ENCODE measurements around the gene MAEA.

MAEA gene

DNA sequence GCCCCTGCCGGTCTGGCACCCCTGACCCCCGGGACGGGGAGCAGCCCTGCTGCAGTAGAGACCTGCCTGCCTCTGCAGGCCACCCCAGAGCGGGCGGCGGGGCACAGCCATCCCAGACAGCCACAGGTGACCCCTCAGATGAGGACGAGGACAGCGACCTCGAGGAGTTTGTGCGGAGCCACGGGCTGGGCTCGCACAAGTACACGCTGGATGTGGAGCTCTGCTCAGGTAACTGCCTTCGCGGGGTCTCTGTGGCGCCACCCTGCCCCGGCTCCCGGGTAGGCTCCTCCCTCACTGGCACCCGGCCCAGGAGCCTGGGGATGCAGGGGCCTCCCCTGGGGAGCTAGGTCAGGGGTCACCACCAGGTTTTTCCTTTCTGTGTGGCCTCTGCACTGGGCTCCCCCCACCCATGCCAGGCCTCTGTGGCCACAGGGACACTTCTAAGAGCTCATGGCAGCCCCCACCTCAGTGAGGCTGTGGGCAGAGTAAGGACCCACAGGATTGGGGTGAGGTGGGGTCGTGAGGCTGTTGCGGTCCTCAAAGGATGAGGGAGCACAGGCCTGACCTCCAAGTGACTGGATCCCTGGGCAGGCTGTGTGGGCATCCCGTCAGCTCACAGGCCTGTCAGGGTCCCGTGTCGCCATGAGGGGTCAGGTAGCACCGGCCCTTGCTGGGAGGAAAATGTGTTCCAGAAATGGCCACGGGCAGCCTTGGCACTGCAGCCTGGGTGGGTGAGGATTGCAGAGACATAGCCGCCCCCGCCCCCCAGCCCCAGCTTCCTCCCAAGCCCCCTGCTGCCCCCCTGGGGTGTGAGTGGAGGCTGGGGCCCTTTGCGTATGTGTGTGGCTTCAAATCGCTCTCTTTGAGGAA, 63.7 kb downstream of the MAEA start:
- DNase-seq (ENCODE audit: low read depth) = no peak

DNA sequence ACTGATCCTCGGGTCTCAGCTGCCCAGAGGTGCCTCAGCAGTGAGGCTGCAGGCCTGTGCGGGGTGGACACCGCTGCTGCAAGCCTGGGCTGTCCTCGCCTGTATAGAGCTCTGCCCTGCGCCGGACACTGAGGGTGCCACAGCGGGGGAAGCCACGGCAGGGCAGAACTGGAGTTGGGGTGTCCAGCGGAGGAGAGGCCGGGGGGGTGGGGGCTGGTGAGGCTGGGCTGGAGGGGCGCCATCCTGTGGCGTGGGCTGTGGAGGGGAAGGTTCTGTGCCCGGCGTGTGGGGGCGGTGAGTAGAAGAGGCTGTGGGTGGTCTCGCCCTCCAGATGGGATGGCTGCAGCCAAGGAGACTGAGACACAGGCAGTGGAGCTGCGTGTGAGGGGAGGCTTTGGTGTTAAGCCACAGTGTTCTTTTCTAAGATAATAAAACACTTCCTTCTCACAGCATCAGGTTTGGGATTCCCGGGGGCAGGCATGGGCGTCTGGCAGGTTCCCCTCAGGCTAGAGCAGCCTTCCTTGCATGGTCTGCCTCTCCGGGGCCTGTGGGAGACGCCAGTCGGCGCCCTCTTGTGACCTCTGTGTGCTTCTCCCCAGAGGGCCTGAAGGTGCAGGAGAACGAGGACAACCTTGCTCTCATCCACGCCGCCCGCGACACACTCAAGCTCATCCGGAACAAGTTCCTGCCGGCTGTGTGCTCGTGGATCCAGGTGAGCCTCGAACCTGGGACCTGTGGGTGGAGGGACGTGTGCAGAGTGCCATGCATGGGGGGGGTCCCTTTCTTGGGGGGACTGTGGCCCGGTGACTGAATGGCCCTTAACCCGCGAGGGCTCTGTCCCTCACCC, 64.7 kb downstream of the MAEA start:
- DNase-seq (ENCODE audit: low read depth) = no peak

DNA sequence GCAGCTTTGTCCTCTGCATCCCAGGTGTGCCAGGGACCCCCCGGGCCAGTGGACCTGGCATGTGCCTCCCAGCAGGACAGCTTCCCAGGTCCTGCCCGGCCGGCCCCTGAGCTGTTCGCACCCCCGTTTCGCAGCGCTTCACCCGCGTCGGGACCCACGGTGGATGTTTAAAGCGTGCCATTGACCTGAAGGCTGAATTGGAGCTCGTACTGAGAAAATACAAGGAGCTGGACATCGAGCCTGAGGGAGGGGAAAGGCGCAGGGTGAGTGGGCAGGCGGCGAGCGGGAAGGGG, 65.2 kb downstream of the MAEA start:
- no peak for DNase-seq (ENCODE audit: low read depth)

DNA sequence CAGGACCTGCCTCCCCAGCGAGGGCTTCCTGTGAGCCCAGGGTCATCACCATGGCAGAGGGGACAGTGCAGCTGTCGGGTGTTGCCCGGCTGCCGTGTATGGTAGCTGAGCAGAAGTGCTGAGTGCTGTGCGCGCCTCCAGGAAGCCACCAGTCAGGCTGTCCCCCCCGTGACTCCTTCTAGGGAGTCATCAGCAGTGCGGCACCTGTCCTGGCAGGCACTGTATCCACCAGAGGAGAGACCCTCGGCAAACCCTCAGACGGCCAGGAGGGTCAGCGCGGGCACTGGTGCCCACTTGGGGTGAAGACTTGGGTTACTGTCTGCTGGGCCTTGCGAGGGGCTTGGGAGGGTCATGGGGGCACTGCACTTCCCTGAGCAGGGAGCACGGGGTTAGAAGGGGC, 65.7 kb downstream of the MAEA start:
- no peak for DNase-seq (ENCODE audit: low read depth)

- DNase-seq (ENCODE audit: low read depth) = no peak
These were observed 66.7 kb downstream of the MAEA start for GRCh38 chr4:1356181-1356998.

GRCh38 chr4:1357356-1358248, 67.9 kb downstream of the MAEA start:
- DNase-seq (ENCODE audit: low read depth) = no peak

DNA sequence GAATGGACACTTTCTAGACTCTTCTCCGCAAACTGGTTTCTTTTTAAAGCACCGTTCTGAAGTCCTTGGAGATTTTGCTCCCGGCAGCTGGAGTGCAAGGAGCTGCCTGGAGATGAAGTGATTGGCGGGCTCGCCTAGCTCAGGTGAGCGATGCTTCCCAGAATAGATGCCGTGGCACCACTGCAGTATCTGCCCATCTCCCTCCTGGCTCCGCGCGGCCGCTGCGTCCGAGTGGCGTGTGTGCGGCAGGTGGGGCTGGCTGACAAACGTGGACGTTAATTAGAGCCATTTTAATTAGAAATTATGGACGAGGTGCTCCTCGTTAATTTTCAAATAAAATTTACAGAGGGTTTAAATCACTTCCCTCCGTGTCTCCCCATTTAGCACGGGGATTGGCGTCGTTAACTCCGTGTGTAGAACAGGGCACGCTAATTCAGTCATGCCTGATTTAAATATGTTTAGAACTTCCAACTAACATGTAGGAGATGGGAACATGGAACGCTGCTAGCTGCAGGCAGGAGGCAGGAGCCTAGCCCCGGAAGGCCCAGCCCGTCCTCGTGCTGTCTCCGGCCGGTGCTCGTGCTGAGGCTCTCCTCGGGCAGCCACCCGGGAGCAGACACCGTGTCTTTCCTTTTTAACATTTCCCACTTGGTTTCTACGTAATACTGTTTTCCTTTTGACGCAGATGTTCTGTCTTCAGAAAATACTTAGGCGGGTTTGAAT, 68.9 kb downstream of the MAEA start:
- no peak for DNase-seq (ENCODE audit: low read depth)

- DNase-seq (ENCODE audit: low read depth) = no peak
These were observed 69.4 kb downstream of the MAEA start for GRCh38 chr4:1359144-1359501.

- DNase-seq (ENCODE audit: low read depth) = no peak
These were observed 70.3 kb downstream of the MAEA start for GRCh38 chr4:1359976-1360375.

DNA sequence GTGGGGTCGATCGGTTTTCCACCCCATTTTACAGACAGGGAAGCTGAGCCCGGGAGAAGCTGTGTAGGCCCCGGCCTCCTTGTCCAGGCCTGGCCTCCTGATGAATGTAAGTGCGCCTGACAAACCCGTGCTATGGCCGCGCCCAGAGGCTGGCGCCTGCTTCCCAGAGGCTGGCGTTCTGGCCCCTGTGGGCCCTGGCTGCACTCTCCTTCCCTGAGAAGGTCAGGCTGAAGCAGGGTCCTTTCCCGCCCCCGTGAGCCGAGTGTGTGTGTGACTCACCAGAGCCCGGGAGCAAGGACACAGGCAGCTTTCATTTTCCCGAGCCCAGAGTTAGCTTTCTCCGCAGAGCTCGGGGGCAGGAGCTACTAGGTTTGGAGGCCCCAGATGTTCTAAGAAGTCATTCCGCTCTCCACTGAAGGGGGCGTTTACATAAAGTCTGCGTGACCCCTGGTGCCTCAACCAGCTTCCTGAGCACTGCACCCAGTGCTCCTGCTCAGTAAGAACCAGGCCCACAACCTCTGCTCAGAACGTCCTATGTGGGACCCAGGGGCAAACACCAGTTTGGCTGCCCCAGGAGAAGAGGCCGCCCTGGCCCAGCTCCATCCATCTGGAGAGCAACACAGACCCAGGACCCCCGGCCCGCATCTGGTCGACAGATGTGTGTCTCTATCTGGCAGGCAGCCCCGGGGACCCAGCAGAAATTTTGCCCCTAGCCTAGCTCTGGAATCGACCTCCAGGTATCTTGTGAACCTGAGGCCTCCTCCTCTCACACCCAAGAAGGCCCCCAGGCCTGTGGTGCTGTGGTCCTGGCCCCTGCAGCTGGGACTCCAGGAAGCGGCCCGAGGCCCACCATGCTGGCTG, 71.0 kb downstream of the MAEA start:
- no peak for DNase-seq (ENCODE audit: low read depth)

DNA sequence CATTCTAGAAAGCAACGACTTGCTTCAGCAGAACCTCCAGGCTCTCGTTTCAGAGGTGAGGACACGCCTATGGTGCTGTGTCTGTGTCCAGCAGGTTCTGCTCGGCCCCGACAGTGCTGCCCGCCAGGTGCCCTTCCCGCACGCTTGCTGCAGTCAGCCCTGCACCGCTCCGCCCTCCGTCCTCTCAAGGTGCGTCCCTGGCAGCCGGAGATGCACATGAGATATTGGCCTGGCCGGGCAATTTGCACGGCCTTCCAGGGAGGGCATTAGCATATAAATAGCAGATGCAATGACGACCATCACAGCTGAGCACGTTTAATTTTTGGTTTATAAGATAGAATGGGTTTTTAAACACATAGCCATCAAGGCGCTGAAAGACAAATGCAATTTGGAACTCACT, 71.7 kb downstream of the MAEA start:
- no peak for DNase-seq (ENCODE audit: low read depth)

DNA sequence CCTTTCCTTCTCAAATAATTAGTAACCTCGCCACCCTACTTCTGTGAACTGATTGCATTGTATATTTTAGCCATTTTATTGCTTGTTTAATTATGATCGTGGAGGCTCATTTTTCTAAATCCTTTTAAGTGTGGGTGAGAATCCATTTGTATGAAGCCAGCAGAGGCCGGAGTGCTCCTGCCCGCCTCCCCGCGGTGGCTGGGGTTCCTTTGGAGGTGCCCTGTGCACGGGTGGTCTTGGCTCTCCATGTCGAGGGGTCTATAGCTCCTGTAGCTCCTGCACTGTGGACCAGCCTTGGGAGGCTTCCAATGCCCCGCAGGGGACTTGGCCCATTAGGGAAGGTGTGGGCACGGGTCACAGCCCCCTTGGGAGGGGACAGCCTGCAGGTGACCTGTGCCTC, 72.4 kb downstream of the MAEA start:
- DNase-seq (ENCODE audit: low read depth) = no peak

GRCh38 chr4:1362521-1362920, 72.8 kb downstream of the MAEA start:
- DNase-seq (ENCODE audit: low read depth) = no peak

DNA sequence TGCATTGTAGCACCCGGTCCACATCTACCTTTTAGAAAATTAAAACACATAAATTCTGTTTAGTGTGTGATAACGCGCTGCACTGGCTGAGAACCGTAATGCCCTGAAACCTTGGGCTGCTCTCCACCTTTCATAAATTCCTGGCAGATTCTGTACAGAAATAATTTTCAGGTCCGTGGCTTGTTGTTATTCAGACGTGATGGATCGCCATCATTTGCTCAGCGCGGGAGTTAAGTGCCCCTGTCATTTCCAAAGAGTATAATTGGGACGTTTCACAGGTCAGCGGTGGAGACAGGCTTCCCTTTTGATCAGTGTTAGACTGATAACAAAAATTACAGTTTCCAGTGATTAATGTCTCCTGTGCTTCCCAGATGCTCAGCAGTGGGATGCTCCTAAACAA, 73.8 kb downstream of the MAEA start:
- no peak for DNase-seq (ENCODE audit: low read depth)

DNA sequence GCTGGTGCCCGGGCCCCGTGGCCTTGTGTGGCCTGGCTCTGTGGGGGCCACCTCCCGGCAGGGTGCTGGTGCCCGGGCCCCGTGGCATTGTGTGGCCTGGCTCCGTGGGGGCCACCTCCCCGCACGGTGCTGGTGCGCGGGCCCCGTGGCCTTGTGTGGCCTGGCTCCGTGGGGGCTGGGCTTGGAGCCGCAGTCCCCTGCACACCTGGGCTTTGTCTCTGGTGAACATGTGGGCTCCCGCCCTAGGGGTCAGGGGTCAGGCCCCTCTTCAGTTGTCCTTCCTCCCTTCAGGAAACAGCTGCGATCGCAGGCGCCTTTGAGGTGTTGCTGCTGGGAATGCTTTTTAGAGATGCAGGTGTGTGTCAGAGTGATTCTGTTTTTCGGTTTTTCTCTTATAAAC, 74.5 kb downstream of the MAEA start:
- DNase-seq (ENCODE audit: low read depth) = no peak

DNA sequence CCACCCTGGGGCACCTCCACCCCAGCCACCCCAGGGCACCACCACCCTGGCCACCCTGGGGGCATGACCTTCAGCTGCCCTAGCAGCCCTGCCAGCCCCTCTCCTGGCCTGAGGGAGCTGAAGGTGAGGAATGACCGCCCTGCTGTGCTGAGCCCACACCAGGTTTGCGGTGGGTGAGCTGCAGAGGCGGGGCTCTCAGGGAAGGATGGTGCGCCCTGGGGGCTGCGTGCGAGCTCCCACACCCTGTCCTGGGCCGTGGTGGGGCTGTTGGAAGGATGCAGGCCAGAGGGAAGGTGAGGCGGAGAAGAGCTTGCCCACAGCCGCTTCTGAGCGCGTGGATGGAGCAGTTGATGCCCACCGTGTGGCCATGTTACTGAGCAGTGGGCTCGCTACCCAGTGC, 75.1 kb downstream of the MAEA start:
- no peak for DNase-seq (ENCODE audit: low read depth)

DNA sequence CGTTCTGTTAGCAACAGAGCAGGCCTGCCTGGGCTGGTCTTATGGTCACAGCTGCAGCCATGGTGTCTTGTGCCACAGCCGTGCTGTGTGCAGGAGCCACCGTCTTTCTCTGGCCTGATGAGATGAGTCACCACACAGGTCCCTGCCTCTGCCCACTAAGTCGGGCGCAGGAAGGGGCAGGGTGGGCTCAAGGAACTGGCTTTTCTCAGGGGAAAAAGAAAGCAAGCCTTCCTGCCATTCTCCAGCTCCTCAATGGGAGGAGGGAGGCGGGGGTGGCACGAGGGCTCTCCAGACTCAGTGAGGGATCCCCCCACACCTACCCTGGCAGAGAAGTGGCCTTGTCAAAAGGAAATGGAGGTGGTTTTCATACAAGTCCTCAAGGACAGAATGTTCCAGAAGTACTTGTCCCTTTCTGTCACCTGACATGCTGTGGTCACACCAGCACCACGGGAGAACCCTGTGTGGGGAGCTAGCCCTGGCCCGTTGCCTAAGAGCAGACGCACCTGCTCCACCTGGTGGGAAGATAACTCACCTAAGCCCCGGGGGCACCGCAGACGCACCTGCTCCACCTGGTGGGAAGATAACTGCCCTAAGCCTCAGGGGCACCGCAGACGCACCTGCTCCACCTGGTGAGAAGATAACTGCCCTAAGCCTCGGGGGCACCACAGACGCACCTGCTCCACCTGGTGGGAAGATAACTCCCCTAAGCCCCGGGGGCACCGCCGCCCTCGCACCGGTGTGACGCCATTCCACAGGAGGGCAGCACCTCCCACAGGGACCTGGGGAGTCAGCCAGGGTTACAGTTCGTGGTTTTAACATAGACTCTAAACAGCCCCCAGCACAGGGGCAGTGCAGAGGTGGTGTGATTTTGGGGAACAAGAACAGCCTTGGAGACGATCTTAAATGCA, 75.8 kb downstream of the MAEA start:
- no peak for DNase-seq (ENCODE audit: low read depth)

DNA sequence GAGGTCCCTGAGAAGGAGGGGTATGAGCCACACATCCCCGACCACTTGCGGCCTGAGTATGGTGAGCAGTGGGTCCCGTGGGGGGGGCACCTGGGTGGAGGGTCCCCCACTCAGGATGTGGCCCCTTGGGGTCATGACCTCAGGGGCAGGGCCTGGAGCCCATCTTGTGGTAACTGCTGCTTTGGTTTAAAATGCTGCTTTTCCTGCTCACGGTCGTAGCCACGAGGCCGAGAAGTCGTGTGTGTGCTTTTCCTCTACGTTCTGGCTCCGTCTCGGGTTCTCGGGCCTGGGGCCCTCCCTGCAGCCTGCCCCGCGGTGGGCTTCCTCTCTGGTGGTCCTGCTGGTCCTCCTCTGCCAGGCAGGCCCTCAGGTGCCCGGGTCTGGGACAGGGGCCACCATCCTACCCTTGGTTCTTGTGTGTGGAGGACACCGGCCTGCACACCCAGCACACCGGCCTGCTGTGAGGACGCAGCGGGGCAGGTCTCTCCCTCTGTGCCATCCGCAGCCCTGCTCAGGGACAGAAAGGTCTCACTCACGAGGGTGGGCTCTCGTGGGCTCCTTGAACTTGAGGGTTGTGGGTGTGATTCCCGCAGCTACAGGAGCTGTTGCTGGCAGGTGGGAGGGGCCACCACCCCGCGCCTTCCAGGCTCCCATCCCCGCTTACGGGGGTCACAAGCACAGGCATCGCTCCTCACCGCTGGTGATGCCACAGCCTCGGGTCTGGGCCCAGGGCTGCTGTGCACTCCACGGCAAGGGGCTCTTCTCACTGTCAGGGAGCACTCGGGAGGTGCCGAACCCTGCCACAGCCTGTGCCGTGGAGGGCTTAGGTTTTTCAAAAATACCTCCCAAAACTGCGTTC, 76.9 kb downstream of the MAEA start:
- no peak for DNase-seq (ENCODE audit: low read depth)

All from T-helper 22 cell (primary cell).